ENCODE measurements around the gene RPN2.

Gene RPN2

GRCh38 chr20:37266940-37267666 is 88.0 kb downstream of the RPN2 start:
- no peak for DNase-seq (ENCODE audit: low spot score)

GRCh38 chr20:37267667-37268313 is 88.7 kb downstream of the RPN2 start:
- DNase-seq (ENCODE audit: low spot score), result peak; percentile 51

GRCh38 chr20:37270576-37271420 is 91.7 kb downstream of the RPN2 start:
- no peak for DNase-seq (ENCODE audit: low spot score)

- DNase-seq (ENCODE audit: low spot score), result no peak
These were observed 92.3 kb downstream of the RPN2 start for GRCh38 chr20:37271421-37271768.

- no peak for DNase-seq (ENCODE audit: low spot score)
These were observed 94.9 kb downstream of the RPN2 start for GRCh38 chr20:37273988-37274387.

- no peak for DNase-seq (ENCODE audit: low spot score)
These were observed 95.9 kb downstream of the RPN2 start for GRCh38 chr20:37274851-37275524.

- DNase-seq (ENCODE audit: low spot score), result no peak
These were observed 97.5 kb downstream of the RPN2 start for GRCh38 chr20:37276494-37277252.

GRCh38 chr20:37277253-37277593 is 98.1 kb downstream of the RPN2 start:
- DNase-seq (ENCODE audit: low spot score), result no peak

- DNase-seq (ENCODE audit: low spot score), result no peak
These were observed 99.9 kb downstream of the RPN2 start for GRCh38 chr20:37278966-37279590.

GRCh38 chr20:37279820-37280219 is 100.7 kb downstream of the RPN2 start:
- DNase-seq (ENCODE audit: low spot score), result no peak

GRCh38 chr20:37280403-37280802 is 101.3 kb downstream of the RPN2 start:
- no peak for DNase-seq (ENCODE audit: low spot score)

- DNase-seq (ENCODE audit: low spot score), result peak; percentile 32
These were observed 103.4 kb downstream of the RPN2 start for GRCh38 chr20:37282556-37282955.

- no peak for DNase-seq (ENCODE audit: low spot score)
These were observed 104.5 kb downstream of the RPN2 start for GRCh38 chr20:37283530-37284195.

- no peak for DNase-seq (ENCODE audit: low spot score)
These were observed 105.6 kb downstream of the RPN2 start for GRCh38 chr20:37284691-37285161.

- no peak for DNase-seq (ENCODE audit: low spot score)
These were observed 106.7 kb downstream of the RPN2 start for GRCh38 chr20:37285664-37286374.

- no peak for DNase-seq (ENCODE audit: low spot score)
These were observed 109.0 kb downstream of the RPN2 start for GRCh38 chr20:37288091-37288490.

- DNase-seq (ENCODE audit: low spot score), result no peak
These were observed 111.2 kb downstream of the RPN2 start for GRCh38 chr20:37290158-37290810.

All from iPS-NIHi11 (cell line).